HPDE6-E6E7 (cell line): ENCODE data around the gene EPHB1.

ENCODE experiments used
- DNase-seq: peaks from one replicate; pipeline ENCODE4 v3.0.0; 2011; ENCODE audit warnings: missing footprints; ENCODE audit errors: extremely low spot score

Gene EPHB1

DNA sequence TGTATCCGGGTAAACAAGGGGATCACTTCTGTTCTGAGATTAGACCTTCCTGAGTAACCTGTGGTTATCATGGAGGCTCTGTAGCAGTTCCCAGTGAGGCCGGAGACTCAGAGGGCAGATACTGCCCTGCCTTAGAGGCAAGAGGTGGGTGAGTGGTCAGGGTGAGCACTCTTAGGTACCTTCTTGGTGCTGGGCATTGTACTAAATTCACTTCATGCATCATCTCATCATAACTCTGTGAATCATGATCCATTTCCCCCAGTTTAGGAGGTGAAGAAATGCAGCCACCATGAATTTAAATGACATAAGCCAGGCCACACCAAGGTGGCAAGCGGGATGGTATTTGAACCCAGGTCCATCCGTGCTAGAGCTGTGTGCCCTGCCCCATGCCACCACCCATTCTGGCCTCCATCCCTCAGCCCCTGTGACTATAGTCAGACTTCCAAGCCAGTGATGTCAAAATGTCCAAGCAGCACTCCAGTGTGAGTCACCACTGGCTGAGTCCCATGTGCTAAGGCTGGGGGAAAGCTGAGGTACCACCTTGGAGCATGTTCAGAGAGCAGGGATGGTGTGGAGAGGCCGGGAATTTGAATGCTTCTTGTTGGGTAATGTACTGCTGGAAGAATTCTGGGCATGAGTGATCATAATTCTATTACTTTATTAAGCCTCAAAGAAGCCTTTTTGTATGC, 88.8 kb downstream of the EPHB1 start:
- DNase-seq: no peak

DNA sequence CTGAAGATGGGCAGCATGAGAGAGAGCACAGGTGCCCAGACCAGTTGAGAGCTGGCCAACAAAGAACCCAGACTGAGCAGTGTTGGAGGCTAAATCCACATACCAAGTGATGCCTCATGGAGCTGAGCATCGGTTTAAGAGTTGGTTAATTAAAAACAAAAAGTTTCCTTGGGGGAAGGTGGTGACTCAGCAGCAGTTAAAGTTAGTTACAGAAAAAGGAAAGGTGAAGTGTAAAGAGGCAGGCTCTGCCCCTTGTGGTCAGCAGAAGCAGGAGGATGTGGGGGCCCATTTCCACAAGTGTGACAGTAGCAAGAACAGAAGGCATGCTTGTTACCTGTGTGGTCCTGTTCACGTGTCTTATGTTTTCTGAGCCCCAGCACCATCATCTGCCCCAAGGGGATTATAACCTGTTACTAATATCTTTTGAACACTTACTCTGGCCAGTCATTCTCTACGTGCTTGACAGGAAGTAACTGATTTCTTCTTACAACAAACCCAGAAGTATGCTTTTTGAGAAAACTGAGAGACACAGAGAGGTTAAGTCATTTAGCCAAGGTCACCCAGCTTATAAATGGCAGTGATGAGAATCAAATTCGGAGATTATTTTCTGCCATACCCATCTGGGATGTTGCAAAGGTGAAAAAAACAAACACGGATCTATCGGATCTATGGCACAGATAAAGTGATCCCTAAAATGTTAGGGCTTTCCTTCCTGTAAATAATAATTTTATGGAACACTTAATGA, 91.0 kb downstream of the EPHB1 start:
- DNase-seq: no peak

DNA sequence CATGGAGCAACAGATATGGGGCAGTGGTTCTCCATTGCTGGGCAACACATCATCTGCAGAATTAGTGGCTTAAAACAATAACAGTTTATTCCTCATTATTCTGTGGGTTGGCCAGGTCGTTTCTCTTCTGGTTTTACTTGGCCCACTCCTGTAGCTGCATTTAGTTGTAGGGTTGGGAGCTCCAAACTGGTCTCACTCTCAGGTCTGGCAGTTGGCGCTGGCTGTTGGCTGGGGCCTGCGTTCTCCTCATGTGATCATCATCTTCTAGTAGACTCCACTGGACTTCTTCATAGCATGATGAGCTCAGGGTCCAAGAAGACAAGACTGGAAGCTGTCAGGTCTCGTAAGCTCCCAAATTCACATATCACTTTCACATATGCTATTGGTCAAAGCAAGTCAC, 91.9 kb downstream of the EPHB1 start:
- no peak for DNase-seq

DNA sequence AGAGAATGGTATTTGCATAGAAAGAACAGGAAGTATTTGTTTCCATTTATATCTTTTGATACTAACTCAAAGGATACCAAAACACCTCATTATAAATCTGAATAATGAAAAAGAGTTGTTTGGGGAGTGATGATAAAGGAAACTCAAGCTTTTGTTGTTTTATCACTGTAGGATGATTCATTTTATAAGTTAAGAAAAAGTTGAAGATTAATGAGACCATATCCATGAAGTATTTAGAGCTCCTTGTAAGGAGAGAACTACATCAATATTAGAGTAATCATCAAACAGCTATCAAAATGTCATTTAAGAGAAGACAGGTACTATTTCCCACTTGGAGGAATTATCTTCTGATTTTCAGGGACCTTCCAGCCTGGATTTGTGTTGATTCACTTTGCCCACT, 92.5 kb downstream of the EPHB1 start:
- DNase-seq: no peak

DNA sequence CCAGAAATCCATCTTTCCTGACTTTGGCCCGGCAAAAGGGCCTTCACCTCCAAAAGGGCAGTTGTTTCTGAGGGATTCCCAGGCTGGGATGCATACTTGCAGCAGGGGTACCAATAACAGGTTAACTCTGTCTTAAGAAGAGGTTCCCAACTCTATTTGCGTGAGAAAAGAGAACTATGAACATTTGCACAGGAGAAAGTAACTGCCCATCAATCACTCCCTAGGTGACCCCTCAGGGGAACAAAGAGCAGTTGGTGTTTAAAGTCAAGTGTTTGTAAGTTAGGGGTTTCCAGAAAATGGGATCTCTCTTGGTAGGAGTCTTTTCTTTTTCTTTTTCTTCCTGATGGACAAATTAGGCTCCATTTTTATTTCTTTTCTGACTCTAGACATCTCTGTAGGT, 97.3 kb downstream of the EPHB1 start:
- DNase-seq: no peak

DNA sequence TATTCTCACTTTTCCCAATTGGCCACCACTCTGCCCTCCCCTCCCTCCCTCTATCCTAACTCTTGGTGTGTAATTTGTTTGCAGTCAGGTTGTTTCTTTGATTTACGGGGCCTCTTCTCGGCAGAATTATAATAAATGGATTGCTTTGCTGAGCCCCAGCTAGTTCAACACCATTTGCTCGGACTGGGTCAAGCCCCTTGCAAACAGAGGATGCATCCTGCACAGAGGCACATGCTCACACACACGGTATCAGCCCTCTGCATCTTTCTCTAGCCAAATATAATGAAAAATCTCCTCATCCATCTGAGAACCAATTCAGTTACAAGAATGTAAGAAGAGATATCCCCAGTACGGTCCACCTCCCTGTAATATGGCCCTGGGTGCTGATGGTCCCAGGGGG, 97.7 kb downstream of the EPHB1 start:
- DNase-seq: no peak

DNA sequence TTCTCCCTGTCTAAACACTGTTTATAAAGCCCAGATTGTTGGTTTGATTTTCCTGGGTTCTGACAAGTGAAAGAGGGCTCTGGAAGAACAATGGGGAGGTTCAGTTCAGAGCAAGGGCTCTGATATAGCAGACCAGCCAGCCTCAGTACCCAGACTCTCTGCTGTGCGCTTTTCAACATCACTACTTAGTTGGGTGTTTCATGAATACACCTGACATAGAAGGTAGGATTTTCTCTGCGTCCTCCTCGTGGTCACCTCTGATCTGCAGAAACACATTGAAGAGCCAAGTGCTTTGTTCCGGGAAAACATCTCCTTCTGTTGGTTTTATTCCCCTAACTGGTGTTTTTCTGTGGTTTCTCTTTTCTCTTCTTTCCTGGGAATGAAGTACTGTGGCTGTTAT, 99.5 kb downstream of the EPHB1 start:
- DNase-seq: no peak

DNA sequence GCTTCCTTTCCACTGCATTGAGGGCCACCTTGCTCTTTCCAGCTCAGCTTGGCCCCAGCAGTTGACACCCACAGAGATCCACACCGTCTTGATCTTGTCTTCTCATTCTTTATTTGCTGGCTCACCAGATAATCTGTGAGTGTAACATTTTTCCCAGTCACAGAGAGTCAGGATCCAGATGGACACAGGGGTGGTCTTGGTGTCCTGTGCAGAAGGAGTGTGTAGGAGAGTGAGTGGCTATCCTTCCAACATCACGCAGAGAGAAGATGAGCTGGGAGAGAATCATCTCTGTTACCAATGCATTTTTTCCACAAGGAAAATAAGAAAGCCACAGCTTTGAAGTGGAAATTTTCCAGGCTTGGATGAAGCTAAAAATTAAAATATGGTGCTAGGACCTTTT, 100.1 kb downstream of the EPHB1 start:
- DNase-seq: no peak

DNA sequence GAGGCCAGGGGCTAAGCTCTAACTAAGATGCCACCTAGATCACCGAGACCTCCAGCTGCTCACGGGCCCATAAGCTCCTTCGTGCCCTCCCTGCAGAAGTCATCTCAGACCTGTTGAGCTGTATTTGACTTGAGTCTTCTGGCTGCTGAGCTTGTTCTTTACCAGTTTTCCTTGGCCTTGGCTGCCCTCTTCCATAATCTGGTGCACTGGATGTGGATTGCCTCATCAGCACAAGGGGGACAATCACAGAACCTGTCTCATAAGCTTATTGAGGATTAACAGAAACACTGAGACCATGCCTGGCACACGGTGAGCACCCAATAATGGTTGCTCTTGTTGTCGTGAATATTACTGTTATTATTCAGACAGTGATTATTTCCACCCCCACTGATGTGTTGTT, 101.1 kb downstream of the EPHB1 start:
- no peak for DNase-seq

DNA sequence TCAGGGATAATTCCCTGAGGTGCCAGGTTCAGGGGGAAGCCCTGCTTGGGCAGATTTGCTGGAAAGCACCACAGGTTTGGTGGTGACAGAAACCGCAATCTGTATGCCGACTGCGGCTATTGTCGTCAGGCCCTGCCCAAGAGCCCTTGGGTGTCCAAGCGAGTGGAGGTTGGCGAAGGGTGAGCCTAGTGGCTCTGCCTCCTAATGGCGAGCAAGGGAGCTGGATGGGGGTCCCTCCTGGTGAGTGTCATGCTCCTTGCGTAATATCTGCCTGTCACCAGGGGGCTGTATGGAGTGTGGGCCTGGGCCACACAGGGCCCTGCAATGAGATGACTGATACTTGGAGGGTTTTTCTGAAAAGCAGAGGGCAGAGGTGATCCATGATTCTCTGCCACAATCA, 101.6 kb downstream of the EPHB1 start:
- no peak for DNase-seq

DNA sequence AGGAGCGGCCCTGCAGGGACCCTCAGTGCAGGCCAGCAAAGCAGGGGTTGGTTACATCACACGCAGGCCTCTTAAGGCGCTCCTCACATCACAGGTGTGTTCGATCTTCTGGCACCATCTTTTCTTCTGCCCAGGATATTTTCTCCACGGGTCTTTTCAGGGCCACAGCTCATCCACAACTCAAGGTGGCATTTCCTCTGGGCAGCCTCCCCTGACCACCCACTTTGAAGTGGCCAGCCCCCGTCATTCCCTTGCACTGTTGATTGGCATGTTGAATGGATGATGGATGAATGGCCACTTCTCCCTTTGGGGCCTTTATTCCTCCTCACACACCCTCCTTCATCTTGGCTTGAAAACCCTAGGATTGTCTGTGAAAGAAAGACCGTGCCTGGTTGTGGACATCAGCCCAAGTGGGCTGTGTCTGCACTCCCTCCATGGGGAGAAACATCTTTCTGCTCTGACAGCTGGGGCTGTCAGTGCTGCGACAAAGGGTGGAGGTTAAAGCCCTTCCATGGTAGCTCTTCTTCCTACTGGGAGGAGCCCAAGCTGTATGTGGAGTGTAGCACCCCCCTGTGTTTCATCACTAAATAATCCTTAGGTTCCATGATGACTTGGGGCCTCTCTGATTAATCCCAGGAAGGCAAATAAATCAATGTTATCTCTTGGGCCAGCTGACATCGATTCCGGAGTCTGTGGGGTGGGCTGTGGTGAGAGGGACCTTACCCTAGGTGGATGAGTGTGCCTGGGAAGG, 102.5 kb downstream of the EPHB1 start:
- no peak for DNase-seq

DNA sequence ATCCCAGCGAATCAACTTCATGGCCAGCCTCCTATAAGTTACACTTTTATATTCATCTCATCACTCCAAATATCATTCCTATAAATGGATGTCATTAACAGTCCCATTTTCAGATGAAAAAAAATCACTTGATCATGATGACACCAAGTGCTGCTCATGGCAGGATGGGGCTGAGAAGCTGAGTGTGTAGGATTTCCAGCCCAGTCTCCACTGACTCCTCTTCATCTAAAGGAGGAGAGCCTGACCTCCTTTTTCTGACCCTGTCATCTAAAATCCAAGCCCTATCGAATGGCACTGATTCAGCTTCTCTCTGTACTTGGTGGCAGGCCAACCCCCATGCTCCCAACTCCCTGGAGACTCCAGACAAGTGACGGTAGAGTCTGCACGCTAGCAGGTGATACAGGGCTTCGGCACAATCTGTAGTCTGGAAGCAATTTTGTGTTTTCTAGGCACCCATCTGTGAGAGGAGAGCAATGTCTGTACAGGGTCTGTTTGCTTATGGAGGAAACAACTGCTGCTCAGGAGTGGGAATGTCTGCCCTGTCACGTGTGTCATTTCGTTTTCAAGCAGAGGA, 103.2 kb downstream of the EPHB1 start:
- no peak for DNase-seq

DNA sequence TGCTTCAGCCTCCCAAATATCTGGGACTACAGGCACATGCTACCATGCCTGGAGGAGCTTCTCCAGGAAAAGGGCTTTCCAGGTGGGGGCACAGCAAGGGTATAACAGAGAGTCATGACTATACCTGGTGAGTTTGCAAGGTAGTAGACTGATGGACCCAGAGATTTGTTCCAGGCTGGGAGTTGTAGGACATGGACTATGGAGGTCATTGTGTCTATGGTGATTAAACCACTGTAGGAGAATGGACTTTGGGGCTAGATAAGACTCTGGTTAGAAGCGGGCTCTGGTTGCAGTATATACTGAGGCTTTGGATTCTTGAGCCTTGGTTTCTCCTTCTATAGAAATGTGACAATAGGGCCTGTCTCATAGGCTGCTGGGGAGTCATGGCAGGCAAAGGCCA, 104.7 kb downstream of the EPHB1 start:
- no peak for DNase-seq

DNA sequence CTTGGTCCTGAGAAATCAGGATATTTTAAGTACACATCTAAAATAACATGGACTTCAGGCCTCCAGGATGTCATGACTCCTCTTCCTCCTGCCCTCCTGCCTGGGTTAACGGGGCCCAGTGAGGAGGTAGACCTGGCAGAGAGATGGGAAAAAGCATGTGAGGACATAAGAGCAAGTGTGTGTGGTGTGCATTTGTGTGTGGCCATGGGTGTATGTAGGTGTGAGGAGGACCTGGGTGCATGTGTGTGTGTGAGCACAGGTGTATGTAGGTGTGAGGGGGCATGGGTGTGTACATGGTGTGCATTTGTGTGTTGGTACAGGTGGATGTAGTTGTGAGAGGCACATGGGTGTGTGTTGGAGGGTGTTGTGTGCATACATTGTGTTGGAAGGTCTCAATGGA, 105.4 kb downstream of the EPHB1 start:
- DNase-seq: no peak

DNA sequence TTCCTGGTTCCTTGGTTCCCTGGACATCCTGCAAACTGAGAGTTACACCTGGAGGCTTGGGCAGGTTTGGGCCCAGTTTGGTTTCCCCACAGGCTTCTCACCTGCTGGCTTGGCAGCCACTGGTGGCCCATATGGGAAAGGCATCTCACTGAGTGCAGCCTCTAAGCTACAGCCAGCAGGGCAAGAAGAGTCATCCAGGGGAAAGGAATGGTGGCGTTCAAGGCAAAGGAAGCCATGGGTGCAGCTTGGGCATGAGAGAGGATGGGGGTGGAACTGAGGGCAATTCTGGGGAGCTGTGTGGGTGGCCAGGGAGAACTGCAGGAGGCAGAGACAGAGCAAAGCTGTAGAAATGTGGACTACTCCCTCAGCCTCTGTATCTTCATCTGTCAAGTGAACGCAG, 106.4 kb downstream of the EPHB1 start:
- DNase-seq: no peak

DNA sequence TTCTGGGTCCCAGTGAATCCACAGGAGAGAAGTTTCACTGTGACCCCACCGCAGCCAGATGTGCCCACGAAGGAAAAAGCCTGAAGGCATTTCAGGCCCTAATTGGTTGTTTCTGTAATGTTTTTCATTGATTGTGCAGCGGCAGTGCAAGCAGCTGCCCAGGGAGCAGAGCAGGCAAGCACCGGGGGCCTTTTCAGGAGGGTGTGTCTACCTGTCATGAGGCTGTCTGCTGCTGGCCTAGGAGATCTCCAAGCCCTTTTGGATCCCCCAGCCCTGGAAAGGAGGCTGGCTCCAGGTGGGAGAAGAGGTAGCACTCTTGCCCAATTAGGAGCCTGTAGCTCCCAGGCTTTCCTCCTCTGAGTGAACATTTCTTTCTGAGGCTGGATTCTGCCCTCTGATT, 108.8 kb downstream of the EPHB1 start:
- no peak for DNase-seq

DNA sequence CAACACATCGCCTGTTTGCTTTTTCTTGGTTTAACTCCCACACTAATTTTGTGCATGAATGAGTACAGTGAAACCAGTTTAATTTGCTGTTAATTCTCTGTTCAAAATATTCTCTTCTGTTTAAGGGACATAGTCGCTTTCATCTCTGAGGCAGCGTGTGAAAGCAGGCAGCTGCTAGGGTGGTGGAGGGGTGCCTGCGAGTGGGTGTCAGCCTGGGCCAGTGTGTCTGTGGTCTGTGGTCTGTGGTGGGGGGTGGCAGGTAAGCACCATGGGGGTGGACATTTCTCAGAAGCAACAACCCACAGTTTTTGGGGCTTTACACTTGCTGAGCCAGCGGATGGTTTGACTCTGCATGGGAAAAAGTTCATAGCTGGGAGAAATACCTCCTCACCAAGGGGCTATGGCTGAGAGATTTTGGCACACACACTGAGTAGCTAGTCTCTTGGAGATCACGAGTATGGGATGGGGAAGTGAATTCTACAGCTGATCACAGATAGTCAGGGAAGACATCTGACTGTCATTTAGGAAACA, 109.2 kb downstream of the EPHB1 start:
- no peak for DNase-seq

DNA sequence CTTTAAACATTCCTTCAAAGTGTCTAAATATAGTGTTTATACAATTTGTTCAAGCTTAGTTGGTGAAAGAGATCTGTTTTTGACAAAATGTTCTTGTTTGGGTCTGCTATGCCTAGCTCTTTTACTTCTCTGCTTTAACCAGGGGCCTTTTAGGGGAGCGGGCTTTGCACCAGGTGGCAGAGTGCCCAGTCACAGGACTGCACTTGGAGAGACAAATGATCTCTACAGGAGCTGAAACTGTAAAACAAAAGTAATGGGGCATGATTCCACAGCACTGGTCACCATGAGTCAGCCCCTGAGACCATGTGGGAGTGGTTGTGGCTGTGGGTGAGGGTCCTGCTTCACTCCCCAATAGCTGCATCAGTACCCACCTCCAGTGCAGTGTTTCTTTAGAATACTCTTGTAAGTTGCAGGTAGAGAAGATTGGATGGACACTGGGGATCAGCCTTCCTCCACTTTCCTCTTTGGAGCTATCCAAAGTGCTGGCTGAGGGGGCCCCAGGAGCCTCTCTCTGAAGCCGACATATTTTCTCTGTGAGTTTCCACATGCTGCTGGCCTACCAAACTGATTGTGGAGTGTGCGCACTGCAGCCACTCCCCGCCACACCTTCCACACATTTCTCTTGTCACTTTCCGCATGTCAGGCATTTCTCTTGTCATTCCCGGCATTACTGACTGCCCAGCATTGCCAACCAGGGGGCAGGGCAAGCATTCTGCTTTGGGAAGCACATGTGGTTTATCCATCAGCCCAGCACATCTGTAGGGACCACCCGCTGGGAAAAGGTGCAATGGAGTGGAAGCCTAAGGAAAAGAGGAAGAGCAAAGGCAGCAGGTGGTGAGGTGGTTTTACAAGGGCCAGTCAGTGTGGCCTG, 110.0 kb downstream of the EPHB1 start:
- DNase-seq: no peak

DNA sequence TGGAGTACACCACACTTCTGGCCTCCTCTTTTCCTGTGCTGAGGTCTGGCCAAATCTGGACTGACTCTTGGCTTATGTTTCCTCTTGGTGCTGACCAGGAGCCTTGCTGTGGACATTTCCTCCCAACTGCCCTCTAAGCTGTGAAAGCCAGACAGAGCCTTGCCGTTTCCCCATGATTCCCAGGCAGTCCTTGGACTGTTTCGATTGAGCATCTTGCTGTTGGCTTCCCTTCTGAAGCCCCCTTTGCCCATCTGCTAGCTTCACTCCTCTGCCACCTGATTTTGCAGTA, 110.5 kb downstream of the EPHB1 start:
- no peak for DNase-seq

DNA sequence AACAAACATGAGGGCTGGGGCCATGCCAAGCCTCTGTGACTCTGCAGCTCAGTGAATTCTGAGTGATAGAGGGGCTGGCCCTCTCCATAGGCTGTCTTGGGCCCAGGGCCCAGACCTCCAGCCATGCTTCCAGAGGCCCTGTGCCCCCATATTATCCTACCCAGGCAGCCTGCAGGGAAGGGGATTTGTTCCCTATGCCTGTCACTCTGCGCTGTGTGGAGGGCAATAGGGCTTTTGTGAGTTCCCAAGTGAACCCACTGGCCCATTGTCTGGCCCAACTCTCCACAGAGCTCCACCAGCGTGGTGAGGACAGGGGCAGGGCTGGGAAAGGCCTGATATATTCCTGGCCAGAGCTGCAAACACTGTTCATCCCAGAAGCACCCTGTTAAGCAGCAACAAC, 113.2 kb downstream of the EPHB1 start:
- no peak for DNase-seq

DNA sequence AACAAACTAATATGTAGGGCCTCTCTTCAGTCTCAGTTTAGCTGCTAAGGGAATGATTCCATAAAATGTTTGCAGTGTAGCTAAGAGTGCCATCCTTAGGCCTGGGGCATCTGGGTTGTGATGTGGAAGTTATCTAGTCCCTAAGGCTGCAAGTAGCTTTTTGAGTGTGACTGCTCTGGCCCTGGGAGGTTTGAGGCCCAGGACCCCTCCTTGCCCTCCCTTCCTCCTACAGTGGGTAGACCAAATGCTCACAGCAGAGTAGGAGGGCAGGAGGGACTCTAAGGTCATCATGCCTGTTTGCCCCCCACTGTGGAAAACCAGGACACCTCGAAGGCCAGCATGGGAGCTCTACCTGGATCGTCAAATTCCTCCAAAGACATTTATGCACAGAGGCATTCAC, 115.0 kb downstream of the EPHB1 start:
- no peak for DNase-seq
